H9 (cell line): ENCODE results near the gene HOXD4. TPM values are rescaled to one million over a fixed set of nuclear protein-coding genes. Genes with fewer than 3 reads are reported as not detected.

Source experiments
- DNase-seq: peaks from one replicate; pipeline ENCODE4 v3.0.0-alpha.2; 2017
- H2AFZ ChIP-seq: one replicate; pipeline ENCODE4 v1.6.1; 2013; ENCODE audit warnings: mild to moderate bottlenecking, low read length, control low read depth, moderate library complexity
- H2AK5ac ChIP-seq: 2 replicates; pipeline ENCODE4 v1.6.1; 2013; ENCODE audit warnings: low read length, control low read depth, mixed read lengths; ENCODE audit not compliant: insufficient read length
- H2BK120ac ChIP-seq: one replicate; pipeline ENCODE4 v1.6.1; 2013; ENCODE audit warnings: low read depth, mild to moderate bottlenecking, low read length, control low read depth, inconsistent platforms; ENCODE audit not compliant: poor library complexity, severe bottlenecking
- H2BK12ac ChIP-seq: 2 replicates; pipeline ENCODE4 v1.6.1; 2013; ENCODE audit warnings: low read length, control low read depth, mixed read lengths, low read depth; ENCODE audit not compliant: insufficient read length
- H2BK15ac ChIP-seq: 2 replicates; pipeline ENCODE4 v1.6.1; 2013; ENCODE audit warnings: low read depth, low read length, control low read depth
- H2BK20ac ChIP-seq: one replicate; pipeline ENCODE4 v1.6.1; 2013; ENCODE audit warnings: low read depth, mild to moderate bottlenecking, low read length, control low read depth, inconsistent platforms; ENCODE audit not compliant: poor library complexity, severe bottlenecking
- H2BK5ac ChIP-seq: 2 replicates; pipeline ENCODE4 v1.6.1; 2013; ENCODE audit warnings: low read length, control low read depth, mixed read lengths; ENCODE audit not compliant: insufficient read length
- H3K14ac ChIP-seq: 2 replicates; pipeline ENCODE4 v1.6.1; 2013; ENCODE audit warnings: low read length, control low read depth; ENCODE audit not compliant: insufficient read depth
- H3K18ac ChIP-seq: 2 replicates; pipeline ENCODE4 v1.6.1; 2013; ENCODE audit warnings: low read depth, mild to moderate bottlenecking, mixed read lengths, low read length, control low read depth; ENCODE audit not compliant: insufficient read length
- H3K23ac ChIP-seq: 2 replicates; pipeline ENCODE4 v1.6.1; 2013; ENCODE audit warnings: low read length, control low read depth, mixed read lengths, low read depth; ENCODE audit not compliant: insufficient read length
- H3K23me2 ChIP-seq: 2 replicates; pipeline ENCODE4 v1.6.1; 2013; ENCODE audit warnings: low read depth, mild to moderate bottlenecking, mixed read lengths, low read length, control low read depth; ENCODE audit not compliant: insufficient read length, poor library complexity, severe bottlenecking
- H3K27ac ChIP-seq: 2 replicates; pipeline ENCODE4 v1.5.1; 2013; ENCODE audit warnings: low read length, control low read depth, mixed read lengths, low read depth; ENCODE audit not compliant: insufficient read length
- H3K27me3 ChIP-seq: 2 replicates; pipeline ENCODE4 v1.6.1; 2013; ENCODE audit warnings: low read length, control low read depth, inconsistent platforms; ENCODE audit not compliant: insufficient read depth
- H3K4ac ChIP-seq: 2 replicates; pipeline ENCODE4 v1.6.1; 2013; ENCODE audit warnings: low read depth, mild to moderate bottlenecking, control low read depth, inconsistent platforms, low read length, moderate library complexity
- H3K4me1 ChIP-seq: 2 replicates; pipeline ENCODE4 v1.6.1; 2013; ENCODE audit warnings: low read length, control low read depth, inconsistent platforms; ENCODE audit not compliant: insufficient read depth
- H3K4me2 ChIP-seq: 2 replicates; pipeline ENCODE4 v1.6.1; 2013; ENCODE audit warnings: low read length, control low read depth, mixed read lengths; ENCODE audit not compliant: insufficient read length, insufficient read depth
- H3K56ac ChIP-seq: 2 replicates; pipeline ENCODE4 v1.6.1; 2013; ENCODE audit warnings: low read depth, mild to moderate bottlenecking, mixed read lengths, low read length, control low read depth; ENCODE audit not compliant: insufficient read length
- H3K79me1 ChIP-seq: 2 replicates; pipeline ENCODE4 v1.6.1; 2013; ENCODE audit warnings: low read depth, mild to moderate bottlenecking, moderate library complexity, low read length, control low read depth, inconsistent platforms; ENCODE audit not compliant: insufficient read depth, poor library complexity, severe bottlenecking
- H3K79me2 ChIP-seq: 2 replicates; pipeline ENCODE4 v1.6.1; 2013; ENCODE audit warnings: low read length, control low read depth, inconsistent platforms; ENCODE audit not compliant: insufficient read depth
- H3K9ac ChIP-seq: 2 replicates; pipeline ENCODE4 v1.6.1; 2013; ENCODE audit warnings: low read length, control low read depth, mixed read lengths; ENCODE audit not compliant: insufficient read length; ENCODE audit errors: extremely low read depth
- H3K9me3 ChIP-seq: one replicate; pipeline ENCODE4 v1.6.1; 2013; ENCODE audit warnings: low read depth, low read length, inconsistent platforms; ENCODE audit not compliant: control insufficient read depth
- H3T11ph ChIP-seq: one replicate; pipeline ENCODE4 v1.6.1; 2013; ENCODE audit warnings: mild to moderate bottlenecking, low read length, control low read depth, inconsistent platforms
- H4K20me1 ChIP-seq: one replicate; pipeline ENCODE4 v1.6.1; 2013; ENCODE audit not compliant: control insufficient read depth, insufficient read length, insufficient read depth
- H4K5ac ChIP-seq: 2 replicates; pipeline ENCODE4 v1.6.1; 2013; ENCODE audit warnings: low read depth, mild to moderate bottlenecking, mixed read lengths, low read length, control low read depth; ENCODE audit not compliant: insufficient read length
- H4K8ac ChIP-seq: replicated peaks from 2 replicates; pipeline ENCODE4 v1.6.1; 2013; ENCODE audit warnings: low read length, control low read depth, mixed read lengths, low read depth; ENCODE audit not compliant: insufficient read length
- H4K91ac ChIP-seq: 2 replicates; pipeline ENCODE4 v1.6.1; 2013; ENCODE audit warnings: low read depth, mild to moderate bottlenecking, moderate library complexity, mixed read lengths, low read length, control low read depth; ENCODE audit not compliant: insufficient read length
- H3K27ac Mint-ChIP-seq, 3 experiments: 2 replicates in 2 of 3; 3 replicates in 1 of 3; pipeline ENCODE4 v1.8.0; 2020 to 2021; ENCODE audit warnings: mixed read lengths in 3 of 3, mild to moderate bottlenecking in 1 of 3, moderate library complexity in 1 of 3
- H3K27me3 Mint-ChIP-seq: 2 replicates; pipeline ENCODE4 v1.8.0; 2021; ENCODE audit warnings: low read depth, mild to moderate bottlenecking, moderate library complexity, mixed read lengths
- H3K36me3 Mint-ChIP-seq, 3 experiments: 2 replicates in 2 of 3; 3 replicates in 1 of 3; pipeline ENCODE4 v1.8.0; 2020 to 2021; ENCODE audit warnings: low read depth in 3 of 3, mixed read lengths in 3 of 3; ENCODE audit not compliant: insufficient read depth in 1 of 3
- H3K4me1 Mint-ChIP-seq, 2 experiments: 2 replicates each; pipeline ENCODE4 v1.8.0; 2020; ENCODE audit warnings: mixed read lengths in 2 of 2
- H3K4me3 Mint-ChIP-seq, 2 experiments: 2 replicates in 1 of 2; 3 replicates in 1 of 2; pipeline ENCODE4 v1.8.0; 2020 to 2021; ENCODE audit warnings: mild to moderate bottlenecking in 2 of 2, mixed read lengths in 2 of 2, moderate library complexity in 1 of 2
- H3K9me3 Mint-ChIP-seq, 2 experiments: 2 replicates in 1 of 2; 3 replicates in 1 of 2; pipeline ENCODE4 v1.8.0; 2020; ENCODE audit warnings: mild to moderate bottlenecking in 2 of 2, mixed read lengths in 2 of 2, moderate library complexity in 1 of 2
- CTCF ChIP-seq: fragments of 200-600 bp; sonication (generic); conservative IDR thresholded peaks from 3 replicates; pipeline ENCODE4 v1.8.0; 2021; ENCODE audit warnings: antibody characterized with exemption, mild to moderate bottlenecking
- WGBS: extraction: QIAGEN DNeasy Blood & Tissue Kit; methylation state at CpG from one replicate; pipeline ENCODE4 v1.1.7; 2013; ENCODE audit warnings: missing lambda C conversion rate, low lambda C conversion rate, mixed read lengths; ENCODE audit not compliant: insufficient read length; ENCODE audit errors: extremely low coverage; 5-methylcytosine and 5-hydroxymethylcytosine counted together
- total RNA-seq: library from RNA; stranded (reverse); gene quantifications from 2 replicates; pipeline ENCODE4 v1.2.1, GENCODE V29; 2021

Gene HOXD4
- total RNA-seq, 1 experiment from 2014 or later: not detected

- no peak for DNase-seq
- WGBS: no CpG with 5 or more reads among the region's 1 CpG
Measured at GRCh38 chr2:176192351-176192750, 41.0 kb downstream of the HOXD4 start.

More at GRCh38 chr2:176192351-176192750, 41.0 kb downstream of the HOXD4 start:
- Histone ChIP-seq H3K18ac (no peak overlapping the region), H4K20me1 (no peaks in the 10 kb centered on the region), H3K27me3 (peaks cover 62% of the 10 kb centered on the region), H2BK5ac (no peak overlapping the region), H3K4ac (no peak overlapping the region), H3T11ph (no peak overlapping the region), H3K79me1 (no peaks in the 10 kb centered on the region), H4K5ac (no peak overlapping the region), H4K8ac (no peak overlapping the region), H3K79me2 (no peaks in the 10 kb centered on the region), H3K4me2 (no peak overlapping the region), H2BK12ac (no peak overlapping the region), H2BK20ac (no peak overlapping the region), H3K23me2 (peaks cover 2% of the 10 kb centered on the region), H3K9ac (no peak overlapping the region), H2BK15ac (no peak overlapping the region), H3K9me3 (no peaks in the 10 kb centered on the region), H3K4me1 (no peaks in the 10 kb centered on the region; the same call in none of the 2 replicates), H2AFZ (no peak overlapping the region), H3K27ac (no peak overlapping the region), H2BK120ac (no peak overlapping the region), H4K91ac (no peak overlapping the region), H3K14ac (no peak overlapping the region), H3K56ac (no peak overlapping the region), H3K23ac (no peak overlapping the region), H2AK5ac (no peak overlapping the region)
- H3K9me3 Mint-ChIP-seq: peaks cover 0 to 2% of the 10 kb centered on the region in 2 experiments; a peak in 3 of 5 replicates
- H3K4me3 Mint-ChIP-seq: 0 out of 5 replicates have a peak overlapping the region, but pooled peaks of 1 of the 2 experiments have one; percentile 7
- H3K27me3 Mint-ChIP-seq: peaks cover 96% of the 10 kb centered on the region
- H3K4me1 Mint-ChIP-seq: peaks cover 20 to 34% of the 10 kb centered on the region in 2 experiments
- H3K27ac Mint-ChIP-seq: no peak overlapping the region
- H3K36me3 Mint-ChIP-seq: no peaks in the 10 kb centered on the region
- no peak for TF ChIP-seq CTCF
